AG08396 (cell line): ENCODE results near the gene MRPL9.
"Not testable (repeated sequence)": the region's sequence is repeated elsewhere in the genome, so short reads cannot be mapped to it uniquely, and the experiment has no call there.

Experiments
- DNase-seq: peaks from one replicate; pipeline ENCODE4 v3.0.0; 2012; ENCODE audit warnings: low spot score, mixed read lengths

The MRPL9 gene

GRCh38 chr1:151783796-151784195 is 20.5 kb upstream of the MRPL9 start:
- DNase-seq = no peak

DNA sequence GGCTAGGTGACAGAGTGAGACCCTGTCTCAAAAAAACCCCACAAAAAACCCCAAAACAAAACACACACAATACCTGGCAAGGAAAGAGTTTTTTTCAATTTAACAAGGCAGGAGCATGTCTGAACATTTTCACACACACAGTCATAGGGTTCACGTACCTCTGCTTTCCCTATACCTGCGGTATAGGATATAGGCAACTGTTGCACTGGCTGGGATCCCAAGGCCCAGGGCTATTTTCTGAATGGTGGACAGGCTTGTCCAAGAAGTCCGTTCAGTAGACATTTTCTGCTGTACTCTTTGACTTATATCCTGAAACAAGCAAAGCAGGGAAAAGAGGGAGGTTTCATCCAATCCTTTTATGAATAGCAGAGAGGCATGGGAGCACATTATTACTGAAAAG is 19.4 kb upstream of the MRPL9 start:
- no peak for DNase-seq

- DNase-seq = not testable (repeated sequence)
Observed at GRCh38 chr1:151782026-151782425, 18.7 kb upstream of the MRPL9 start.

DNA sequence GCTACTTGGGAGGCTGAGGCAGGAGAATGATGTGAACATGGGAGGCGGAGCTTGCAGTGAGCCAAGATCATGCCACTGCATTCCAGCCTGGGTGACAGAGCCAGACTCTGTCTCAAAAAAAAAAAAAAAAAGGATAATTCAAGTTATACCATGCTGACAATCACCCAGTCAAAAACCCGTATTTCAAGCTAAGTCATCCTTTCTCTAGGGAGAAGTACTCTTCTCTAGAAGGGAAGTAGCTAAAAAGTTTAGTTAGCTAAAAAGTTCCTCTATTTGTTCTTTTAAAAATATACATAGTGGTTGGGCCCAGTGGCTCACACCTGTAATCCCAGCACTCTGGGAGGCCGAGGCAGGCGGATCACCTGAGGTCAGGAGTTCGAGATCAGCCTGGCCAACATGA is 17.4 kb upstream of the MRPL9 start:
- not testable (repeated sequence) for DNase-seq

- DNase-seq = no peak
Observed at GRCh38 chr1:151779852-151780251, 16.6 kb upstream of the MRPL9 start.

DNA sequence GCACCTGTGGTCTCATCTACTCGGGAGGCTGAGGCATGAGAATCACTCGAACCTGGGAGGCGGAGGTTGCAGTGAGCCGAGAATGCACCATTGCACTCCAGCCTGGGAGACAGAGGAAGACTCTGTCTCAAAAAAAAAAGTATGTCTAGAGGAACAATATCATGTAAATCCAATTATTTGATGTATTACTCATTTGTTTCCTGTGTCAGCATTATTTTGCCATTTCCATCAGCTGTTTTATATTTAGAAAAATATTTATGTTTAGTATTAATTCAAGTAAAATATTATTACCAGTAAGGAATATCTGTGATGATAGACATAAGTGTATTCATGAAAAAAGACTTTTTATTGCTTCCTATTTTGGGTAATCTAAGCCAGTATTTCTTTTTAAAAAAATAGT is 14.0 kb upstream of the MRPL9 start:
- no peak for DNase-seq

GRCh38 chr1:151776665-151777062 is 13.4 kb upstream of the MRPL9 start:
- DNase-seq = no peak

DNA sequence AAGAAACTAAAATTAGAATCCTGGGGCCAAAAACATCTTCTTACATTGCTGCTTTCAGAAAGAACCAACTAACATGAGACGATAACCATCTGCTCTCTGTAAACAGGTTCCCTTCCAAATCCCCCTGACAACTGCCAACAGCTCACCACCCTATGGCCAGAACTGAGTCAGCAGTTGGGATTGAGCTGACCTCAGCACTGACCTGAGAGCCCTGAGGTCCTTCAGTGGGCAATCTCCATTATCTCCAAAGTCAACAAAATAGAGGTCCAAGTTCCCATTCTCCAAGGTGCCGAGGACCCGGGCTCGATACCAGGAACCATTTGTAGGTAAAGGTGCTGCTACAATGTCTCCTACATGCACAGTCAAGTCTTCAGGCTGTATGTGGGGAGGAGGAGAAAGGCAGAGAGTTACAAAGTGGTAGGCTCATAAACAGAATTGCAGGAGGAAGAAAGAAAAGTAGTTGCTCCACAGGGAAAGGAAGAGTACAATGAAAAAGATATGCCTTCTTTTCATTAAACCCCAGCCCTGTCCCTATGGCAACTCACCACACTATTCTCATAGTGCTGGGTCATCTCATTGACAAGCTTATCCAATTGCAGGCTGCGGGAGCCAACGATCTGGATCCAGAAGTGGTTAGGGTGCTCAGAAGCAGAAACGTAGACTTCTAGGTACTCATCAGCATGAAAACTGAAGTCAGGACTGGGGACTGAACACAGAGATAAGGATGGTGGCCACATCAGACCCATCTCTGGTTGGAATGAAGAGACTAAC is 12.8 kb upstream of the MRPL9 start:
- DNase-seq = no peak

- DNase-seq = no peak
Observed at GRCh38 chr1:151774256-151774922, 11.1 kb upstream of the MRPL9 start.

DNA sequence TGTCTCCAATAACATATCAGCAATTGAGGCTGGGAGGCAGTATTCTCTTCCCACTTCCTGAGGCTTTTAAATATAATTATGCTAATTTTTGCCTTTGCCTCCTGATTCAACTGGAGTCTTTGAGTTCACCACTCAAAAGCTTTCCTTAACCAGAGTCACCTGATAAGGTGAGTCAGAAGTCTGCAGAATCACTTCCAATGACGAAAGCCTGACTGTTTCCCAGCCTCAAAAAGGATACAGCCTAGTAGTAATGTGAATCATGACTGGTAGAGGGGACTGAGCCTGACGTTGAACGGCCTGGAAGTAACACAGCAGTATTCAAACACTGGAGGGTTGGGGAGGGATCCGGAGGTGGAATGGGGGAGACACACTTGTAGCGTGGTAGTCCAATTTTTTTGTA is 10.4 kb upstream of the MRPL9 start:
- peak; percentile 29 for DNase-seq

DNA sequence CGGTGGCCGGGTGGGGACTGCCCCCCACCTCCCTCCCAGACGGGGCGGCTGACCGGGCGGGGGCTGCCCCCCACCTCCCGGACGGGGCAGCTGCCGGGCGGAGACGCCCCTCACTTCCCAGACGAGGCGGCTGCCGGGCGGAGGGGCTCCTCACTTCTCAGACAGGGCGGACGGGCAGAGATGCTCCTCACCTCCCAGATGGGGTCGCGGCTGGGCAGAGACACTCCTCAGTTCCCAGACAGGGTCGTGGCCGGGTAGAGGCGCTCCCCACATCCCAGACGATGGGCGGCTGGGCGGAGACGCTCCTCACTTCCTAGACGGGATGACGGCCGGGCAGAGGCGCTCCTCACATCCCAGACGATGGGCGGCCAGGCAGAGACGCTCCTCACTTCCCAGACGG is 6.0 kb upstream of the MRPL9 start:
- DNase-seq = not testable (repeated sequence)

GRCh38 chr1:151768351-151769066 is 5.2 kb upstream of the MRPL9 start:
- DNase-seq = not testable (repeated sequence)

DNA sequence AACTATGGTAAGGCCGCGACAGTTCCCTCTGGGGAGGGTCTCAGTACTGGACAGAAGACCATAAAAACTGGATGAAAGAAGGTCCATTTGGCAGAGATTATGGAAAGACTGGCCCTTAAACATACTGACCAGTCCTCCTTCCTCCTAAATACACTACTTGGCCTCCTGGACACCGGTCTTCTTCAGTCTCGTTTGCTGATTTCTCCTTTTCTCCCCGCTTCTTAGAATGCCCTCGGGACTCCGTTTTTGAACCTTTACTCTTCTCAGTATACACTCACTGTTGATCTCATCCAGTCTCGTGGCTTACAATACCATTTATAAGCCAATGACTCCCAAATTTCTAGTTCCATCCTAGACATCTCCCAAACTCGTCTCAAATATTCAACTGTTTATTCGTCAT is 694 bp upstream of the MRPL9 start:
- peak; percentile 28 for DNase-seq

- no peak for DNase-seq
Observed at GRCh38 chr1:151760597-151761385, 2.5 kb downstream of the MRPL9 start.

DNA sequence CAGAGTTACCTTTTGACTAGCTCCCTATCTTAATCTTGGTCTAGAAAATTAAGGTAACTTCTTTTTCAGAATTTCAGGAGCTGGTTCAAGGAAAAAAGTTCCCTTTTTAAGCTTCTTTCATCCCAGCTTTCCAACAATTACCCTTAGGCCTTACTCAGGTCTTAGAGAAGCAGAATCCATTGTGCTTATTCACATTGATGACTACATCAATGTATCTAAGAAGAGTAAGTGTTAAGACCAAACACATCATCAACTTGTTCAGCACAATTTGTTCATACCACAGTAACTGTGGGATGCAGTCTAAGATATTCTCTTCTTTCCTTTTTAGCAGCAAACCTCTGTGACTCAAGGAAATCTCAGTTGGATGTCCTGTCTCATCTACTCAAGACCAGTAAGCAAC is 4.1 kb downstream of the MRPL9 start:
- DNase-seq = no peak

GRCh38 chr1:151756291-151756690 is 7.0 kb downstream of the MRPL9 start:
- peak; percentile 48 for DNase-seq

- no peak for DNase-seq
Observed at GRCh38 chr1:151741516-151741915, 21.8 kb downstream of the MRPL9 start.

- DNase-seq = no peak
Observed at GRCh38 chr1:151739590-151740355, 23.5 kb downstream of the MRPL9 start.

DNA sequence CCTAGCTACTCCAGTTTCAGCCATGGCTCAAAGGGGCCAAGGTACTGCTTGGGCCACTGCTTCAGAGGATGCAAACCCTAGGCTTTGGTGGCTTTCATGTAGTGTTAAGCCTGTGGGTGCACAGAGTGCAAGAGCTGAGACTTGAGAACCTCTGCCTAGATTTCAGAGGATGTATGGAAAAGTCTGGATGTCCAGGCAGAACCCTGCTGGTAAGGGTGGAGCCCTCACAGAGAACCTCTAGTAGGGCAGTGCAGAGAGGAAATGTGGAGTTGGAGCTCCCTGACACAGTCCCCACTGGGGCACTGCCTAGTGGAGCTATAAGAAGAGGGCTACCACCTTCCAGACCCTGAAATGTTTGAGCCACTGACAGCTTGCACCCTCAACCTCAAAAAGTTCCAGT is 25.8 kb downstream of the MRPL9 start:
- DNase-seq = no peak

GRCh38 chr1:151737026-151737425 is 26.3 kb downstream of the MRPL9 start:
- DNase-seq = no peak

- DNase-seq = not testable (repeated sequence)
Observed at GRCh38 chr1:151733995-151734394, 29.3 kb downstream of the MRPL9 start.
